ENCODE data around the gene TUBGCP6. TPM values are rescaled to one million over a fixed set of nuclear protein-coding genes. Genes with fewer than 3 reads are reported as not detected.

Gene TUBGCP6
- total RNA-seq, 4 donors from 2014 or later, result 43.8 to 110 (median 73.1) TPM

DNA sequence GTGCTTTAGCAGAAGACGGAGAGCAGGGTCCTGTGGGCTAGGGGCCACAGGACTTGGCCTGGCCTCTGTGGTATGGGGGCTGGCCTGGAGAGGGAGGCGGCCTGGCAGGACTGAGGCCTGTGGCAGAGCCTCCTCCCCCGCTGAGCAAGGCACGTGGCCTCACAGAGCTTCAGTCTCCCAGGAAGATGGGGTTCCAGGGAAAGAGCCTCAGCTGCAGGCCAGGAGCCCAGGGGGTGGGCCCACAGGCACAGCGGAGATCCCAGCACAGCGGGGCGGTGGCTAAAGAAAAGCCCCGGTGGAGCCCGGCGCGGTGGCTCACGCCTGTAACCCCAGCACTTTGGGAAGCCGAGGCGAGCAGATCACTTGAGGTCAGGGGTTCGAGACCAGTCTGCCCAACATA lies 14.5 kb upstream of the TUBGCP6 start:
- in situ Hi-C loops (cut with MboI; ENCODE audit: low pct_ligation_motif_present in 1 of 4, low pct_unique_long_range_greater_than_20kb in 1 of 4, low sequenced_read_pairs in 3 of 4), result loop anchor here in 2 of 4 donors (10.0 kb wide), 1 partner anchor 65 kb away; the partner anchor contains the start of gene DENND6B (in 2 of the 2)
- peaks cover 0 to 17% (median 11%) of the 10 kb centered on the region in 4 donors for H3K4me1 ChIP-seq

GRCh38 chr22:50258361-50259292 lies 13.8 kb upstream of the TUBGCP6 start:
- 65 to 100% methylated on average over 1 to 24 of the region's 24 CpGs for WGBS, 2 donors (ENCODE audit: low coverage in 1 of 2)
- in situ Hi-C loops (cut with MboI; ENCODE audit: low pct_ligation_motif_present in 1 of 4, low pct_unique_long_range_greater_than_20kb in 1 of 4, low sequenced_read_pairs in 3 of 4), result loop anchor here in 2 of 4 donors (10.0 kb wide), 1 partner anchor 66 kb away; the partner anchor contains the start of gene DENND6B (in 2 of the 2)

More for the DNA sequence above, 14.5 kb upstream of the TUBGCP6 start:
- Histone ChIP-seq H3K4me3 (no peak overlapping the region), H3K27ac (no peak overlapping the region), H3K27me3 (peaks cover 70% of the 10 kb centered on the region), H3K36me3 (no peaks in the 10 kb centered on the region), H3K9me3 (no peaks in the 10 kb centered on the region)
- intact Hi-C loops (cut with DNase I; ENCODE audit: low total_unique reads), result loop anchor here (10.0 kb wide), 1 partner anchor 215 kb away; the partner anchor contains the start of gene SBF1
- TF ChIP-seq EP300 (IDR thresholded peaks at IDR 0.05; ENCODE audit: low read depth), result no peak
- no peak for TF ChIP-seq POLR2A (IDR thresholded peaks at IDR 0.05)
- TF ChIP-seq, protein P1, sequence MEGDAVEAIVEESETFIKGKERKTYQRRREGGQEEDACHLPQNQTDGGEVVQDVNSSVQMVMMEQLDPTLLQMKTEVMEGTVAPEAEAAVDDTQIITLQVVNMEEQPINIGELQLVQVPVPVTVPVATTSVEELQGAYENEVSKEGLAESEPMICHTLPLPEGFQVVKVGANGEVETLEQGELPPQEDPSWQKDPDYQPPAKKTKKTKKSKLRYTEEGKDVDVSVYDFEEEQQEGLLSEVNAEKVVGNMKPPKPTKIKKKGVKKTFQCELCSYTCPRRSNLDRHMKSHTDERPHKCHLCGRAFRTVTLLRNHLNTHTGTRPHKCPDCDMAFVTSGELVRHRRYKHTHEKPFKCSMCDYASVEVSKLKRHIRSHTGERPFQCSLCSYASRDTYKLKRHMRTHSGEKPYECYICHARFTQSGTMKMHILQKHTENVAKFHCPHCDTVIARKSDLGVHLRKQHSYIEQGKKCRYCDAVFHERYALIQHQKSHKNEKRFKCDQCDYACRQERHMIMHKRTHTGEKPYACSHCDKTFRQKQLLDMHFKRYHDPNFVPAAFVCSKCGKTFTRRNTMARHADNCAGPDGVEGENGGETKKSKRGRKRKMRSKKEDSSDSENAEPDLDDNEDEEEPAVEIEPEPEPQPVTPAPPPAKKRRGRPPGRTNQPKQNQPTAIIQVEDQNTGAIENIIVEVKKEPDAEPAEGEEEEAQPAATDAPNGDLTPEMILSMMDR (IDR thresholded peaks at IDR 0.05), result no peak
- no peak for TF ChIP-seq POLR2AphosphoS5 (IDR thresholded peaks at IDR 0.05)
- 89% methylated on average over 15 of the region's 15 CpGs; no CpG with 5 or more reads in 1 of the 2 donors for WGBS, 2 donors (ENCODE audit: low coverage in 1 of 2)
- no peak for DNase-seq

GRCh38 chr22:50257451-50258360 lies 12.9 kb upstream of the TUBGCP6 start:
- peaks cover 0 to 17% (median 11%) of the 10 kb centered on the region in 4 donors for H3K4me1 ChIP-seq
- H3K27me3 ChIP-seq, result peaks cover 55% of the 10 kb centered on the region
- H3K36me3 ChIP-seq, result no peaks in the 10 kb centered on the region
- H3K27ac ChIP-seq, result no peak overlapping the region
- WGBS, 2 donors (ENCODE audit: low coverage in 1 of 2), result 64% methylated on average over 30 of the region's 31 CpGs; no CpG with 5 or more reads in 1 of the 2 donors
- intact Hi-C loops (cut with DNase I; ENCODE audit: low total_unique reads), result loop anchor here (10.0 kb wide), 1 partner anchor 217 kb away; the partner anchor contains the start of gene SBF1
- no peak overlapping the region for H3K4me3 ChIP-seq
- DNase-seq, result no peak
- in situ Hi-C loops (cut with MboI; ENCODE audit: low pct_ligation_motif_present in 1 of 4, low pct_unique_long_range_greater_than_20kb in 1 of 4, low sequenced_read_pairs in 3 of 4), result loop anchor here in 2 of 4 donors (10.0 kb wide), 1 partner anchor 67 kb away; the partner anchor contains the start of gene DENND6B (in 2 of the 2)
- no peaks in the 10 kb centered on the region for H3K9me3 ChIP-seq
- TF ChIP-seq POLR2A (IDR thresholded peaks at IDR 0.05) (no peak), EP300 (IDR thresholded peaks at IDR 0.05; ENCODE audit: low read depth) (no peak), POLR2AphosphoS5 (IDR thresholded peaks at IDR 0.05) (no peak)
- TF ChIP-seq, protein P1 (IDR thresholded peaks at IDR 0.05), result no peak

More at GRCh38 chr22:50258361-50259292, 13.8 kb upstream of the TUBGCP6 start:
- Histone ChIP-seq H3K4me3 (no peak overlapping the region), H3K27ac (no peak overlapping the region), H3K4me1 (peaks cover 0 to 17% (median 11%) of the 10 kb centered on the region in 4 donors), H3K36me3 (no peaks in the 10 kb centered on the region), H3K27me3 (peaks cover 64% of the 10 kb centered on the region), H3K9me3 (no peaks in the 10 kb centered on the region)
- intact Hi-C loops (cut with DNase I; ENCODE audit: low total_unique reads), result loop anchor here (10.0 kb wide), 1 partner anchor 216 kb away; the partner anchor contains the start of gene SBF1
- TF ChIP-seq POLR2AphosphoS5 (IDR thresholded peaks at IDR 0.05) (no peak), EP300 (IDR thresholded peaks at IDR 0.05; ENCODE audit: low read depth) (no peak), POLR2A (IDR thresholded peaks at IDR 0.05) (no peak)
- TF ChIP-seq, protein P1 (IDR thresholded peaks at IDR 0.05), result no peak
- DNase-seq, result no peak

Data from transverse colon (tissue), 4 donors.